Fibroblast of the conjunctiva (primary cell): ENCODE results near the gene HMGN1.
A peak's percentile ranks its signal among the peaks of the same experiment; 100 is the strongest.

ENCODE experiments used
- DNase-seq: peaks from one replicate; pipeline ENCODE4 v3.0.0-alpha.2; 2010; ENCODE audit warnings: low read depth

HMGN1 gene

DNA sequence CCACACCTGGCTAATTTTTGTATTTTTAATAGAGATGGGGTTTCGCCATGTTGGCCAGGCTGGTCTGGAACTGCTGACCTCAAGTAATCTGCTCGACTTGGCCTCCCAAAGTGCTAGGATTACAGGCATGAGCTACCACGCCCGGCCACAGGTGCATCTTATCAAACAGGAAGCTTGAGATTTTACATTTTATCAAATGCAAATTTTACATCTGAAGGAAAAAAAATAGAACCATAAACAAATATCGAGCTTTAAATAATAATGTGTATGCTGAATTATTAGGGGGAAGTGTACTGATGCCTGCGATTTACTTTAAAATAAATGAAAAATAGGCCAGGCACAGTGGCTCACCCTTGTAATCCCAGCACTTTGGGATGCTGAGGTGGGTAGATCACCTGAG lies 18.9 kb downstream of the HMGN1 start:
- no peak for DNase-seq

DNA sequence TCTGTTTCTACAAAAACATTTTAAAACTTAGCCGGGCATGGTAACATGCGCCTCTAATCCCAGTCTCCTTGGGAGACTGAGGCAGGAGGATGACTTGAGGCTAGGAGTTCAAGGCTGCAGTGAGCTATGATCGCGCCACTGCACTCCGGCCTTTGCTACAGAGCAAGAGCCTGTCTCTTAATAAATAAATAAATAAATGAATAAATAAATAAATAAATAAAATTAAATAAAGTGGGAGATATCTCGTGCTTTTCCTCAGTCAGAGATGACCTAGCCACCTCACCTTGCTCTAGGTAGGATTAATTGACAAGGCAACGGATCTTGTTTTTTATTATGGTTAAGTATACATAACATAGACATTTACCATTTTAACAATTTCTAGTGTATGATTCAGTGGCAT lies 21.2 kb downstream of the HMGN1 start:
- no peak for DNase-seq

- no peak for DNase-seq
Observed at GRCh38 chr21:39326607-39327307, 22.1 kb downstream of the HMGN1 start.

DNA sequence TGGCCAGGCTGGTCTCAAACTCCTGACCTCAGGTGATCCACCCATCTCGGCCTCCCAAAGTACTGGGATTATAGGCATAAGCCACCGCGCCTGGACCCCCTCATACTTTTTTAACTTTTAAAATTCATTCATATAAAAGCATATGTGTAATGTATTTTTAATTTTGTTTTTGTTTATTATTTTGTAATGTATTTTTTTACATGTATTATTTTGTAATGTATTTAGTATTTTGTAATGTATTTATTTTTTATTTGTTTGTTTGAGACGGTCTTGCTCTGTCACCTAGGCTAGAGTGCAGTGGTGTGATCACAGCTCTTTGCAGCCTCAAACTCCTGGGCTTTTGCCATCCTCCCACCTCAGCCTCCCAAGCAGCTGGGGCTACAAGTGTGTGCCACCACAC lies 23.4 kb downstream of the HMGN1 start:
- DNase-seq = no peak

DNA sequence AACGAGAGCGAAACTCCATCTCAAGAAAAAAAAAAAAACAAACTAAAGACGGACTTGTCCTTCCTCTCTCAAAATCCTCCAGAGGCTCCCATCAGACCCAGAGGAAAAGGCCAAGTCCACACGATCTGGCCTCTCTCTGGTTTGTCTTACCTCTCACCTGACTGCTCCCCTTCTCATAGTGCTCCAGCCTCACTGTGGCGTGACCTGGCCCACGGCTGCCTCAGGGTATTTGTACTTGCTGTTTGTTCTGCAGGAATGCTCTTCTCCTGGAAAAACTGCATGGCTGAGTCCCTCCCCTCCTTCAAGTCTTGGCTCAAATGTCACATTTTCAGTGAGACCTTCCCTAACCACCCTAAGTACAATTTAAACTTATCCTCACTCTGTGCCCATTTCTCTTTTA lies 27.5 kb downstream of the HMGN1 start:
- no peak for DNase-seq

GRCh38 chr21:39319814-39320332 lies 29.0 kb downstream of the HMGN1 start:
- no peak for DNase-seq

GRCh38 chr21:39319251-39319756 lies 29.6 kb downstream of the HMGN1 start:
- no peak for DNase-seq

DNA sequence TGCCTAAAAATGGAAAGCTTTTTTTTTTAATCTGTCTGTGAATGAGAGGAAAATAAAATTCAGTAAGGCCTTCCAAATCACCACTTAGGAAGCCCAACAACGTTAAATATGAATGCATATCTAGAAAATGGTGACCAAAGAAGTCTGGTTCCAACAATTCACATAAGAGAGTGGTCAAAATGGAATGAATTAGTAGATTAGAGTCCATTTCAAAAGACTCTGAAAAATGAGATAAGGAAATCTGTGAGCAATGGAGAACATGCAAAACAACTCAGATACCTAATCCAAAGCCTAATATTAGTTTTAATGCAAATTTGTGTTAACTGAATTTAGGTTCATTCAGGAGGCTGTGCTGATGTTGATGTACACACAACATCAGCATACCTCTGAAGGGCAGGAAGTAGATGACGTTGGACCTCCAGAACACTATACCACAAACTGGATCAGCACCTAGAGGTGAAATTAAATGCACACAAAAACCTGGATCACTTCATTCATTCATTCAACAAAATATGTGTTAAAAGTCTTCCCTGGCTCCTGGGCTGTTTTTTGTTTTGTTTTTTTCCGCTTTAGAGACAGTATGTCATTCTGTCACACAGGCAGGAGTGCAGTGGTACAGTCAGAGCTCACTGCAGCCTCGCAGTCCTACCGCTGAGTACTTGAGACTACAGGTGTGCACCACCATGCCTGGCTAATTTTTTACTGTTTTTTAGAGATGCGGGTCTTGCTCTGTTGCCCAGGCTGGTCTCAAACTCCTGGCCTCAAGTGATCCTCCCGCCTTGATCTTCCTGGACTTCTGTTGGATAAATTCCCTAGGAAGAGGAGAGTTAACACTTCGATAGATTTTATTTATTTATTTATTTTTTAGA lies 30.6 kb downstream of the HMGN1 start:
- no peak for DNase-seq

GRCh38 chr21:39317134-39318090 lies 31.5 kb downstream of the HMGN1 start:
- DNase-seq = no peak

GRCh38 chr21:39316729-39317128 lies 32.2 kb downstream of the HMGN1 start:
- no peak for DNase-seq

DNA sequence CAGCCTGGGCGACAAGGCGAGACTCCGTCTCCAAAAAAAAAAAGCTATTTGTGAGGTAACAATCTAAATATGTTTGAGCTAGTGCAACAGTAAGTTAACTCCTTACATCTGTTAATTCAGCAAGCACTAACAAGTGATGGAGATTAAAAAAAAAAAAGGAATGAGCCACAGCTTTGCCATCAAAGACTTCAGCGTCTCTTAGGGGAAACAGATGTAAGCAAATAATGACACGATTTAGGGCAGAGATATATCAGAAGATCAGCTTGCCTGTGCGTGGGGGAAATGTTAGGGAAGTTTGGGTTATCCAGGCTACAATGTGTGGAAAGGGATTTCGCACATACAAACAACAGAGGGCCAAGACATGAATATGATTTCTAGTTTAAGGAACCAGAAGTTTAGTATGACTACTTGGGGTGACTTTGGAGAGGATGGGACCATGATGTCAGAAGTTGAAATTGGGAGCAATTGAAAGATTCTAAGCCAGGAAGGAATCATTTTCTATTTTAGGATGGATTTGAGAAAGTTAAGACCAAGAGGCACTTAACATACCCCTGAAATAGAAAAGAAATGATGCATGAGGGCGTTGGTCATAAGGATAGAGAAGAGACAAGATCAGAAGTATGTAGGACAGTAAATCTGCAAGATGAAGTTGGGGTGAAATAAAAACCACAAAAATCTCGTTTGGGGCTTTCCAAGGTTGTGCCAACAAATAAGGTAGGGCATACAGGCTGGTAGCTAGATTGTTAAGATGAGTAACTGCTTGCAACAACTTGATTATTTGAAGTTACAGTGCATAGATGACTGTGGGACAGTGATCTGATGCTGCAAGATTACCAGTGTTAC lies 33.1 kb downstream of the HMGN1 start:
- no peak for DNase-seq

DNA sequence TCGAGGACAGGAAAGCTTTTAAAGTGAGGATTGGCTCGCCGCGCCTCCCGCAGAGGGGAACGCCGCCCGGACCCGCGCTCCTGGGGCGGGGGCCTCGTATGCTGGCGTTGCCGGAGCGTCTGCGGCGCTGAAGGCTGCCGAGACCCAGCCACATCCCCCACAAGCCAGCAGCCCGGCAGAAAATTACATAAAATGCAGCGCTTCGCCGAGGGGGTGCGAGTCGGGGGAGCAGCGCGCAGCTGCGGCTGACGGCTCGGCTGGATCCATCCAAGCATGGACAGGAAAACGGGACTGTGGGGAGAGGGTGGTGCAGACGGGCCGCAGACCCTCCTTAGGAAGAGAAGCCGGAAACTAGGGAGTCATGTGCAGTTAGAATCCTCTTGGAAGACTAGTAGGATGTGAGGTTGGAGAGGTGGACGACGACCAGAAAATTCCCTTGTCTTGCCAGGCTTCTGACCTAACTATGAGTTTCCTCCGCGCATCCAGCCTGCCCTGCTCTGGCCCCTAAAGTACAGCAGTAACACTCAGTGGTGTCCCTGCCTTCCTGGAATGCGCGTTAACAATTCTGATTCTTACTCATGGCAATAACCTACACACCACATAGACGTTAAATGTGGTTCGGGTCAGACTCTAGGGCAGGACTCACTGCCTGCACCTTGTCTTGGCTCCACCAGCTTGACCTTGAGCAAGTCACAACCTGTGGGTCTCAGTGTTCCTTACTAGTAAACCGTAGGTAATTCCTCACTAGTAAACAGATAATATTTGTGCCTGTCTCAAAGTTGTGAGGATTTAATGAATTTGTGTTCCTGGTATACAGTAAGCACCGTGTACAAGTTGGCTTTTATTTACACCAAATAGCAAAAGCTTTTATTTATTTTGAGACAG lies 34.5 kb downstream of the HMGN1 start:
- DNase-seq = peak; percentile 28

DNA sequence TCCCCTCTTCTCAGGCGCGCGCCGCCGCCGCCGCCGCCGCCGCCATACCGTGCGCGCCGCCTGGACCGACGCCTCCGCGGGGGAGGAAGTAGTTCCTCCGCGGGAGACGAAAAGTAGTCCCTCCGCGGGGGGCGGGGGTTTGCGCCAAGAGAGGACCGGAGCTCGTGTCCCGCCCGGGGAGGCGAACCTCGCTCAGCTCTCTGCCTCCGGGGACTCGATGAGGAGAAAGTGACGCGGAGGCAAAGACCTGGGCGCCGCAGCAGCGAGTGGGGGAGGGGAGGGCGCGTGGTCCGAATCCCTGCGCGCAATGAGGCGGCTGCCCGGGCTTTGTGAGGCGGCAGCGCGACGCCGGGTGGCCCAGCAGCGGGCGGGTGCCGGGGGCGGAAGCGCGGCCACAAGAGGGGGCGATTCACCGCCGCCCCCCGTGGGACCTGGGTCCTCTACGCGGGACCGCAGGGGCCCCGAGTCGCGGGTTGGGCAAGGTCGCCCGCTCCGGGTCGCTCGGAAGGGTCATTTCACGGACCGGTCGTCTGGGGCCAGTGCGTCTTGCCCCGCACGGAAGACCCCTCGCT lies 35.2 kb downstream of the HMGN1 start, which contains the start of gene BRWD1:
TSS of gene BRWD1 (minus strand) at position 62 of the 572 bp plus-strand sequence. CDS start 141 bp downstream, outside the sequence.
- peak; percentile 45 for DNase-seq

DNA sequence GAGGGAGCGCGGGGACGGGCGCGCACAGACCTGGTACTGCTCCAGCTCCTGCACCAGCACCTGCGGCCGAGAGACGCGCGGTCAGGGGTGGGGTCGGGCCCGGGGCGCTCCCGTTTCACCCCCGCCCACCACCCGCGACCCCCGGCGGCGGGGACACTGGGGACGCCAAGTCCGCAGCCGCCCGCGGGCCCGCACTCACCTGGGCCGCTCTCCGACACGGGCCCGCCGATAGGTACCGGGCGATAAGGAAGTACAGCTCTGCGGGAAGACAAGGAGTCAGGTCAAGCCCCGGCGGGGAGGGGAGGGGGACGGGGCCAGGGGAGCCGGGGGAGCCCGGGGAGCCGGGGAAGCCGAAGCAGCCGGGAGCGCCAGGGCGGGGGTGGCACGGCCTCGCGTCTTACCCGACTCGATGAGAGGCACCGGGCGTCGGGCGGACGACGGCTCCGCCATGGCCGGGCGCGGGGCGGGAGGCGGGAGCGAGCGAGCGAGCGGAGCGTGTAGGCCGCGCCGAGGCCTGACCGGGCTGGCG lies 35.8 kb downstream of the HMGN1 start:
- no peak for DNase-seq

DNA sequence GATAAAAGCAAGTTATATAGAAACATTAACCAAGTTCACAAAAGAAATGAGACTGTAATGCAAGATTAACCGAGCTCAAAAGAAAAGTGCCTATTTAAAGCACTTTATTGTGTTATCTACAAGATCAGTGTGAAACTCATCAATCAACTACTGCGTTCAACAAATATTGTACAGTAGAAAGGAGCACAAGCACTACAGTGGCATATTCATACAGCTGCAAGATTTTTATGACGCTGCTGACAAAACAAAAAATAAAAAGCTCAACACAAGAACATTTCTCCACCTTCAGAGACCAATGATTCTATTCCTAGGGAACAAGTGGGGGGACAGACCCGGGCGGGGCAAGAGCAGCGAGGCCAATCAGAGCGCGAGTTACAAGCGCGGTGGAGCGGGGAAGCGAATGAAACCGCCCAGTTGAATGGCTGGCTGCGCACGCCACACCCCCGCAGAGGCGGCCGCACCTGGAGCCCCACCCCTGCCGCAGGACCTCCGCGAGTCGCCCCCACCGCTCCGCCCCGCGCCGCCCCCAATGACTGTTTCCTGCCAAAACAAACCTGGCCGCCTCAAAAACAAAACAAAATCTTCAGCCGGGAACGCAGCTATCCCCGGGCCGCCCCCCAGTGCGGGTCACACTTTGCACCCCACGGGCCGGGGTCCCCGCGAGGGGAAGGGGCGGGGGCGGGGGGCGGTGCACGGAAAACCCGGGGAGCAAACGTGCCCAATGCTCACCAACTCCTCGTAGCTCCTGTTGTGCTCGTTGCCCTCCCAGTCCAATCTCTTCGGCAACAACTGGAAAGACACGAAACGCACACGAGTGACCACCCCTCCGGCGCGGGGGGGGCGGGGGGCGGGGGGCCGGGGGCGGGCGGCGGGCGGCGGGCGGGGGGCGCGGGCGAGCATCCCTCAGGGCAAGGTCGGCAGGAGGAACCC lies 36.5 kb downstream of the HMGN1 start:
- DNase-seq = peak; percentile 77

GRCh38 chr21:39311164-39311563 lies 37.7 kb downstream of the HMGN1 start:
- no peak for DNase-seq

DNA sequence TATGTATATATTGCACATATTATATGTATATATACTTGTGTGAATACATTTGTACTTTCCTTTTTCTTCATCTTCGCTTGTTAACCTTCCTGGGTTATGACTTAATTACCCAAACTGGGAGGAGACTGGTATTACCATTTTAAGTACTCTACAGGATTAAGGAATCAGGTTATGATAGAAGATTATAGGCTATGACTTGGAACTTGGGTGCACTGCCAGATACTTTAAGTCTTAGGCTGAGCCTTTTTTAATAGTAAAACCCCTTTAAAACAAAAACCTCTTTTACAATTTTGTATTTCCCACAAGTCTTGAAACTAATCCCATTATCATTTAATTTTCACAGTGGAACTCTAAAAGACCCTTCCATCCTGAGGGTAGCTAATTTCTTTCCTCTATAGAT lies 41.4 kb downstream of the HMGN1 start:
- no peak for DNase-seq

- DNase-seq = no peak
Observed at GRCh38 chr21:39300587-39300986, 48.3 kb downstream of the HMGN1 start.
